GM19397 (cell line): ENCODE measurements around the gene ZDHHC14.
"Not testable (repeated sequence)": the region's sequence is repeated elsewhere in the genome, so short reads cannot be mapped to it uniquely, and the experiment has no call there.

Experiments used
- ATAC-seq: cut with Tn5 transposase; IDR thresholded peaks from one replicate; pipeline ENCODE4 v1.9.1; 2021; ENCODE audit warnings: mild to moderate bottlenecking, moderate library complexity; ENCODE audit not compliant: unreplicated experiment

ZDHHC14 gene

DNA sequence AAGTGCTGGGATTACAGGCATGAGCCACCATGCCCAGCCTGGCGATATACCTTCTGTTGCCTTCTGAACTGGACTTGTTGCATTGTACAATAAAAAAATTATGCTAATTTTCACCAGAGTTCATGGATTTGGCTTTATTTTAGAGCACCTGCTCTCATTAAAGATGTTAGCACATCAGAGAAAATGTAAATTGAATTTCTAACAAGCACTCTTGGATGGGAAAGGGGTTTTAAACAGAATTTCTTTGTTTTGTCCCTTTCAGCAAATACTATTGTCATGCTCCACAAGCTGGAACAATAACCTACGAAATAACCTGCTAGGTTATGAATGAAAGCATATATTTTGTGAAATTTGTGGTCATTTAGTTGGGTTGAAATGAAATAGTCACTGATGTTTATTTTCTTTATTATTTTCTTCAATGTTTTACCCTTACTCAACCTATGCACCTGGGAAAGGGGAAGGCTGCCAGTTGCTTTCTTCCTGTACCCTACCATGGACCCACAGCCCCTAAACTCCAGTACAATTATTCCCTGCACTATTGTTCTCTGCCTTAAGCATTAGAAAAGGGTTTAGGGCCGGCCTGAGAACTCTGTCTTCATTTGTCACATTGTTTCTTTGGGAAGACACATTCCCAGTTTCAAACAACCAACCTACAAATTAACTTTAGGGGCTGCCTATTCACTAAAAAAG is 22.2 kb downstream of the ZDHHC14 start:
- no peak for ATAC-seq

DNA sequence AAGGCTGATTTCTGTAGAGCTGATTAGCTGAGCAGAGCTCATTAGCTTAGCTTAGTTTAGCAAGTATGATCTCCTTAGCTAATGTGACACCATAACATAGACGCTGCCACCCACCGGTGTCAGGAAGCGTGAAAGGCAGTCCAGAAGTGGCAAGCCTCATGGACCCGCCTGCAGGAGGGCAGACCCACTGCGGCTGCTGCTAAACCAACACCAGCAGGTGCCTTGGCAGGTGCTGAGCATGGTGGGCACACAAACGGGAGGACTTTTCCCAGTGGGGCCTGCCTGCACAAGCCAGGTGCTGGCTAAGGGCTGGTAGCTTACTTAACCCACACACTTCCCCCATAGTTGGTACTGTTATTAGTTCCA is 22.7 kb downstream of the ZDHHC14 start:
- no peak for ATAC-seq

DNA sequence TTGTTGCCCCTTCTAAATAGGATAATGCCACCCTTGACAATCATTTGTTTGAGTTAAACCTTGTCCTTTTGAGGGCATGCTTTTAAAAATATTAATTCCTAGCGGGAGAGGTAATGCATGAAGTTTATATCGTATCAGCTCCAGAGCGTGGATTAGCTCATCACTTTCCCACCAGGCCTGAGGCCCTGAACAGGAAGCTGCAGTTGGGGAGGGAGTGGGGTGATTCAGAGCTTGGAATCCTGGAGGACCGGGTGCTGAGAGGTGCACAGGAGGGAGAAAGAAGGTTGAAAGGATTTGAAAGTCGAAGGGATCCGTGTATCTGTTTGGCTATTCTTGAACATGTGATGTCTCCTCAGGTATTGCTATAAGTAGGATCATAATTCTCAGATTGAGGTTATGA is 25.0 kb downstream of the ZDHHC14 start:
- ATAC-seq = no peak

DNA sequence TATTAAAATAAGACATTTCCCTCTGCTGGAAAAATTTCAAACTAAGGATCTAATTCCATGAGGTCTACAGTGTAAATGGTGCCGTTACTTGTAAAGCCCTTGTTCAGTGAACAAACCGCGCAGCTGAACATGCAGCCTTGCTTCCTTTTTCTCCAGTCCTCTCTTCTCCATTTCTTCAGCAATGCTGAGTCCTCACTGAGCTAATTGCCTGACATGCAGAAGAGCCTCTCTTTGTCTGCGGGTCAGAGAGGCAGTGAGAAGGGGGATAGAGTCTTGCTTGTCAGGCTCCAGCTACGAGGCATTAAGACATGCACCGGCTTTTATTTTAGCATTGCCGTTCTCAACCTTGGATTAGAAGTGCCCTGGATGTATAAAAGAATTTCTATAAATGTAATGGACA is 25.7 kb downstream of the ZDHHC14 start:
- no peak for ATAC-seq

DNA sequence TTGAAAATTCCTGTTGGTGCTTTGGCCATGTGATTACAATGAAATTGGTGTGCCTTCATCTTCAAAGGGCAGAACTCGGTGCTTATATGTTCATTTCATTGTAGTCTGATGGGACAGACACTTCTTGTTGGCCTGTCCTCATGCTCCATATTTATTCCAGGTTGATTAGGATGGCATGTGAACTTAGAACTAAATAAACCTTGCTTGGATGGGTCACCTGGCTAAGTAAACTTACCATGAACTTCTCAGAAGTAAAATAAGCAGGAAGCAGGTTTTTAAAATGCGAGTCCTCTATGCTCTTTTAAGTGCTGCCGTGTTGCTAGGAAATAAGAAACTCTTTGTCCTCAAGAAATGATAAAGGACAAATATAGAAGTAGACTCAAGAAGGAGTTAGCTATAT is 26.7 kb downstream of the ZDHHC14 start:
- ATAC-seq = no peak

DNA sequence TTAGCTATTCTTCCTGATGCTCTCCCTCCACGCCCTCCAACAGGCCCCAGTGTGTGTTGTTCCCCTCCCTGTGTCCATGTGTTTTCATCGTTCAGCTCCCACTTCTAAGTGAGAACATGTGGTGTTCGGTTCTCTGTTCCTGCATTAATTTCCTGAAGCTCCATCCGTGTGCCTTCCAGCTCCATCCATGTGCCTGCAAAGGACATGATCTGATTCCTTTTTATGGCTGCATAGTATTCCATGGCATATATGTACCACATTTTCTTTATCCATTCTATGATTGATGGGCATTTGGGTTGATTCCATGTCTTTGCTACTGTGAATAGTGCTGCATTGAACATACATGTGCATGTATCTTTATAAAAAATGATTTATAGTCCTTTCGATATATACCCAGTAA is 27.4 kb downstream of the ZDHHC14 start:
- not testable (repeated sequence) for ATAC-seq

DNA sequence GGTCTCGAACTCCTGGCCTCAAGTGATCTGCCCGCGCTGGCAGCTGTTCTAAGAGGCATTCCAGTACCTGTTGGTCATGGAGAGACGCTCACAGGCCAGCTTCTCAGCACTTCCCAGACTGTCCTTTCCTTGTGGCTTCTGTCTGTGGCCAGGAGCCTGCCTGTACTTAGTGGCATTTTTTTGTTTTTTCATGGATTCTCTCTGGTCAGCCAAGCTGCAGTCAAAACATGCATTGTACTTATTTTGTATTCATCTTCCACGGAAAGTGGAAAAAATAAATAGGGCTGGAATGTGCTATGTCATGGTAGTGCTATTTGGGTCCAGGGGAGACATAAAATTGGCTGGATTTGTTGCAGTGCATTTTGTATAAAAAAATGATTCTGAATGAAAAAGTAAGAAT is 29.1 kb downstream of the ZDHHC14 start:
- no peak for ATAC-seq

DNA sequence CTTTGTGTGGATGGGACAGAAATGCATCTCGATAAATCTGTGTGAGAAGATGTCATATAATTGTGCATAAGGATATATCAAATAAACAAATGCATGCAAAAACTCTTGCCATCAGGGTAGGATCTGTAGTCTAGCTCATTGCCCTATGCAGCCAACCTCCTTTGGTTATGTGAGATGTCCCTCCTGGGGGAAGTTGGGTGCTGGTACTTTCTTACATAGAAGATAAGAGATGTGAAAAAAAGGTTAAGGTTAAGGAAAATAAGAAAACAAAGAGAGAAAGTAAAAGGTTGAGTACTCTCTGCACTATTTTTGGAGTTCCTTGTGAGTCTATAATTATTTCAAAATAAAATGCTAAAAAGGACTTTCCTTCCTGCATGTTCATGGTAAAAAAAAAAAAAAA is 30.4 kb downstream of the ZDHHC14 start:
- ATAC-seq = no peak

DNA sequence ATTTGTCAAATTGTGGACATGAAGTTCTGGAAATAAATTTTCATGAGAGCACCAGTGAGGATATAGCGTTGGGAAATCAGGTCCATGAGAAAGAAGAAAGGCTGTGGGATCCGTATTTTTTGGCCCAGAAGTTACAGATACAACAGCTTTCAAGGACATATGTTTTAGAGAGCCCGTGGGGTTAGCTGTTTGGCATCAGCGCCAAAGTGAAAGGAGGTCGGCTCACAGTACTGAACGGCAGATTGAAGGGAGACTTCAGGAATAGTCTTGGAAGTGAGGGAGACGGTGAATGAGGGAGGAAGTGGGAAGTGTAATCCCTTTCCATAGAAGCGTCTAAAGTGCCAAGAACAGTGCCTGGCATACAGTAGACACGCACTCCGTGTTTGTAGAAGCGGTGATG is 31.8 kb downstream of the ZDHHC14 start:
- no peak for ATAC-seq

DNA sequence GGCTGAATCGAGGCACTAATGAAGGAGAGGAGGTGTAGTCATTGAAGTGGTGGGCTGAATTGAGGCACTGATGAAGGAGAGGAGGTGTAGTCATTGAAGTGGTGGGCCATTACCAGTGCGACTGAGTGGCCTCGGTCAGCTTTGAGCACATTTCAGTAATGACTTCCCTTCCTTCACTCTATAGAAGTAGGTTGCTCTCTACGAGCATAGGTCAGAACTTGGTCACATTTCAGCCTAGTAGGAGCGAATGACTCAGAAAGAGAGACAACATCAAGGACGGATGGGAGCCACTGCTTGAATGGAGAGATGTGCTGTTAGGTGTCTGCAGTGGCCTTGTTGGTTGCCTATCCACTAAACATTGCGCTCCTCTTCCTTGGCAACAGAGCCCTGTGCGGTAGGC is 39.5 kb downstream of the ZDHHC14 start:
- ATAC-seq = no peak

DNA sequence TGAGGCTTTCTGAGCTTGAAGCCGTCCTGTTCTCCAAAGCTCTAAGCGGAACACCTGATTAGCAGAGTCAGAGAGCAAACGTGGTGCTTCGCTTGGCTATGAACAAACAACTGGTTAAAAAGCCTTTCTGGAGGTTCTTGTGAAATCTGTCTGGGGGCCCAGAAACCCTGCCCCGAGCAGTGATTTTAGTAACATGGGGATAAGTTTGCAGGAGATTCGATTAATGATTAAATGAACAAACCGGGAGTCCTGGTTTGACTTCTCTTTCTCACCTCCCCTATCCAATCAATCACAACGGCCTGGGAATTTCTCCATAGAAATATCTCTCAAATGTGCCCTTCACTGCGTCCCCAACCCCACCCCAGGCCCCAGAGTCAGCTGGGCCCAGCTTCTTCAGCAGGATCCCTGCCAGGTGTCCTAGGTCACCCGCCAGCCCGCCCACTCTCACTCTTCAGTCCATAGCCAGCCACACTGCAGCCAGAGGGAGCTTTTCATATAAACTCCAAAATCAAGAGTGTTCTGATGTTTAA is 43.6 kb downstream of the ZDHHC14 start:
- no peak for ATAC-seq

DNA sequence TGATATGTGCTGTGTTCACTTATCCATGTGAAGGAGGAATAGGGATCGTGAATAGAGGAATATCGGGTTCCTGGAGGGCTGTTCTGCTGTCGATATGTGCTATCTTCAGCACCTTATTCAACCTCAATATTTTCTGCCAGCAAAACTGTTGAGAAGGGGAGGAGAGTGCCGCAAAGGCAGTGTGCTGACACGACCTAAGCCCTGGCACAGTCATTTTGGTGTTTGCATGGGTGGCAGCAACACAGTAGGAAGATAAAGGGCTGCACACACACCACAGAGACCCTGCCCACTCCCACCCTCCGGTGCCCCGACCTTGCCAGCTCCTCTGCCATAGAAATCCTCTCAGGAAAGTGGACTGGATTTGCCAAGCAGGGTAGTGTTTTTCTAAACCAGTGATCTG is 47.0 kb downstream of the ZDHHC14 start:
- no peak for ATAC-seq

DNA sequence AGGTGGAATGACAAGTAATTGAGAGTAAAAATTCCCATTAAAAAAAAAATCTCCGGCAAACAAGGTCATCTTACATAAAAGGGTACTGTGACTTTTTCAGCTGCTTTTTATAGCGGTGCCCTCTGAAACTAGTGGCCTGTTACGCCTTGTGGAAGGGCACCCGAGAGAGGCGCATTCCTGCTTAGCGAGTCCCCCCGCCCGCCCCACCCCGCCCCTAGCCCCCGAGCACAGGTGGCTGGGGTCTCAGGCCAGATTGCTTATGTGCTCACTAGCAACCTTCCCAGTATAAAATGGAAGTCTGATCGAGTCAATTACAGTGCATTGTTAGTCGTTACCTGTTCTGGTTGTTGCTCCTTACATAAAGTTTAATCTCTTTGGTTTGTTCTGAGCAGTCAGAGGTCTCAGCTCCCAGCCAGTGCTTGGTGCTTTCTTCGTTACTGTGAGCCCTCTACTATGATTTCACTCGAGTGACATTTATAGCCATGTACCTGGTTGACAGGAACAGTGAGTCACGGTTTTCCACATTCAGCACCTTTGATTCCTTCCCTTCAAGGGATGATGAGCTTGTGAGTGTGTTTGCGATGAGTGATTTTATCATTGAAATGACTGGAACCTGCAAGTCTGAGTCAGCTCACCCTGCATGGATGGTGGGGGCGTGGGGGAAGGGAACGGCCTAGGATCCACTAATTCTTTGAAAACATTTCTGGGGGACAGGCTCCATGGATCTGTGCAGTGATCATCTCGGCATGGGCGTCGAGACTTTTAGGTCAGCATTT is 47.6 kb downstream of the ZDHHC14 start:
- no peak for ATAC-seq

DNA sequence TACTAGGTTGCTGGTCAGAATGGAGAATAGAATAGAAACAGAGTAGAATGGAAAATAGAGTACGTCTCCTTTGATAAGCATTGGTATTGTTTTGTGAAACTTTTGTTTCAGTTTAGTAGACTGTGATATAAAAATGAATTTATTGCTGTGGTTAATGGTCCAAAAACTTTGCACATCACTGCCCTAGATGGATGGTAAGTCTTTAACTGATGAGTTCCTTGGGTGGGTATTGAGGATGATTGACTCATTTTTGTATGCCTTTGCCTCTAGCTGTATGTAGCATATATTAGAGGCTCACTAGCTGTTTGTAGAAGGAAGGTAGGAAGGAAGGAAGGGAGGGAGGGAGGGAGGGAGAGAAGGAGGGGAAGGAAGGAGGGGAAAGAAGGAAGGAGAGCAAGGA is 48.3 kb downstream of the ZDHHC14 start:
- ATAC-seq = no peak

DNA sequence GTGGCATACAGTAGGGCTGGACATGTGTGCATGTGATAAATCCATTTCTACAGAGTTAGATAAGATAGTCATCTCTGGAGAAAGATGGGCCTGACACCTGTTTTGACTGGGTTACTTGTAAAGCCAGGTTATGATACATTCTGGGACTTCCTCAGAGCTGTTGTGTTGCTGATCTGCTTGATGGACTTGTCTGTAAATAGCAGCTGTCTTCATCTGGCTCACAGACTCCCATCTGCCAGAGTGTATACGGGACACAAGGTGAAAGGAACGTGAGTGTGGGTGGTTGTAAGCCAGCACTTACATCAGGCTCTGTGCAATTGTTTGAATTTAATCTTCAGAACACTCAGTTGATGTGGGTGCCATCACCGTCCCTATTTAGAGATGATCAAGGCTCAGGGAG is 49.8 kb downstream of the ZDHHC14 start:
- no peak for ATAC-seq

DNA sequence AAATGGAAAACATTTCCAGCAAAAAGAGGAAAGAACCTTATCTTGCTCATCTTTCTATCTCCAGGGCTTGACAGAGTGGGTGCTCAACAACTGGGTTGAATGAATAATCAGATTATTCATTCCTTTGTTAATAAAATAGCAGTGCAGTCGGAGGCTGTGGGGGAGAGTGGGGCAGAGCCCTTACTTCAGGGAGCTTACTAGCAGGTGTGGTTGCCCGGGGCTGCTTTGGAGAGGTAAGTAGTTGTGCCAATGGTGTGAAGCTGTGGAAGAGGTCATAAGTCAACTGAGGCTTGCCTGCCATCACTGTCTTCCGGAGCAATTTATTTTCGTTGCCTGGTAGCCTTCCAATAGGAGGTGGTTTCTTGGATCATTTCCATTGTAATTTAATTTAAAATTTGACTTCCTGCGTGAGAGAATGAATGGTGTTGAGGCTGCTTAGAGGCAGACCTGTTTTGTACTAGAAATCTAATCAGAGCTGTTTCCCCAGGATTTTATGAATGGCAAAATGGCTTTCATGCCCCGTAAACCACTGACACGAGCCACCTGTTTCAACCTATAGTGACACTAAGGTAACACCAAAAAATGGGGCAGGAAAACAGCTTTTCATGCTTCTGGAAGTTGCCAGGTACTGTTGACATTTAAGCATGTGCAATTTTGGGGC is 51.4 kb downstream of the ZDHHC14 start:
- no peak for ATAC-seq

DNA sequence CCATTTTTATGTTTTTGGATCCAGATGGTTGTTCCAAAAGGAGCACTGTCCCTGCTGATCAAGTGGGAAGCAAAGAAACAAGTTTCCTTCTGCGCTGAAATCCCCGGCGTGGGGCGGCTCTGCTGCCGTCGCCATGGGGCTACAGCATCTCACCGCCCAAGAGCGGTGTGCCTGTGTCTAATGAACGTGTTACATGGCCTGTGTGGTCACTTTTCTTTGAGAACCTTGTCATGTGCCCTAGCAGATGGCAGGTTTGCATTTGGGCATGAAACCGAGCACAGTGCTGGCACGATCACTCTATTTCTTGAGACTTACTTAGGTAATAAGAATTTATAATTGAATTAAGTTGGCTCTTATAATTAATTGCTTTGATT is 51.9 kb downstream of the ZDHHC14 start:
- no peak for ATAC-seq

DNA sequence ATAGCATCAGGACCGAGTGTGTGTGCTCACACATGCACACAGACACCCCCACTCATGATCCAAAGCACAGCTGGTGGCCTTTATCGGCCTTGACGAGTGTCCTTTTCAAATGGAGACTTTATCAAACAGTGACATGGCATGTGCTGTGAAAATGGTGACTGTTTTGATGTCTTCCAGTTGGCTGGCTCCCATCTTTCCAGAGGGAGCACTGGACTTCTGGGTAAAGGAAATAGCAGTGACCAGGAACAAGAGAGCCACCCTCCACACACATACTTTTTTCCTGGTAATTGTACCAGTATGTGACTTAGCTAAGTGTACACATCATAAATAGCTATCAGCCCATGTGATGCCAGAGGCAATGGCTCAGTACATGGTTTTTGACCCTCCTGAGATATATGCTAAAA is 52.7 kb downstream of the ZDHHC14 start:
- no peak for ATAC-seq

DNA sequence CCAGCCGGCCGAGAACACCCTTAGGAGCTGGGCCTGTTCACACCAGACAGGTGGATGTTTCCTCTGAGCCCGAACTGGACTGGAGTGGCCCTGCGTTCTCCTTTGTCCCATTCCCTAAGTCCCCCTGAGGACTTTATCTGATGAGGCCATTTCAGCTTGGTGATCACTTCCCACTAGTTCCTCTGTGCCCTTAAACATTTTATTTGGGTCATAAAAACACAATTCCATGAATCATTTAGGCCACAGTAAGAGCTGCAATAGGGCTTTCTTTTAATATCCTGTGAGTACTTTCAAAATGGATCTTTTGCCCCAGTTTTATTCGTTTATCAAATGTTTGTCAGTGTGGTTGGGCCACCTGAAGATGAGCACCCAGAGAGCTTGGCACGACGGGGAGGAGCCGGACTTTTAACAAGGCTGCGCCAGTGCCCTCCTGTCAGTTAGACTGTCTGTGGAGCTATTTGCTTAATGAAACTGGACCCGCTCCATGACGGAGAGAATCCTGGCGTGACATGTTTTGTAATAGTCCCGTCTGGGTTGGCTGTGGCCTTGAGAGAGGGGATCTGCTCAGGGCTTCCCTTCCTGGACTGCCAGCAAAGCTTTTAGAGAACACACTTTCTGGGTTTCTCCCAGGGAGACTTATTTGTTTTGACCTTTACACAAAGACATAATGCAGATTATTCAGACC is 53.5 kb downstream of the ZDHHC14 start:
- ATAC-seq = no peak

DNA sequence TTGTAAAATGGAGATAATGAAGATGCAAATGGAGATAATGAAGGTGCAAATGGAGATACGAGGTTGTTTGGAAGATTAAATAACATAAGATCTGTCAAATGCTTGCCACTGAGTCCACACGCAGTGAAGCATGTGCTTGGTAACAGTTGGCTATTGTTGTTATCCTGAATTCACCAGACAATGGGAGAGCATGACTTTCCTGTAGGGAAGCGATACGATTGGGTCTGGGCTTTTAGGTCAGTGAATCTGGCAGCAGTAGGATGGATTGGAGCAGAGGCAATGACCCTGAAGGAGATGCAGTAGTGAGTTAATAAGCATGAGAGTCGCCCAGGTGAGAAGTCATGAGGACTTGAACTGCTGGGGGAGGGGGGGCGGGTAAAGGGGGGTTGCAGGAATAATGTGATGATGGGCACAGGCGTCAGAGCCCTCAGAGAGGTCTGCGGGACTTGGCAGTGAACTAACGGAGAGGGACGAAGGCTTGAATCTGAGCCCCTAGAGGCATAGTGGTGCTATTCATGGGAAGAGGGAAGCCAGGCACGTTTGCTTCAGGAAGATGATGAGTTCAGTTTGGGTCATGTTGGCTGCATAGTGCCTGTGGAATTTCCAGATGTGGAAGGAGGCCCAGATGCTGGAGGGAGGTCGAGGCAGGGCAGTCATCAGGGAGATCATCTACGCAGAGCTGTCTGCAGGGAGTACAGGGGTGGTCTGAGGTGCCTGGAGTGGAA is 55.4 kb downstream of the ZDHHC14 start:
- ATAC-seq = no peak

DNA sequence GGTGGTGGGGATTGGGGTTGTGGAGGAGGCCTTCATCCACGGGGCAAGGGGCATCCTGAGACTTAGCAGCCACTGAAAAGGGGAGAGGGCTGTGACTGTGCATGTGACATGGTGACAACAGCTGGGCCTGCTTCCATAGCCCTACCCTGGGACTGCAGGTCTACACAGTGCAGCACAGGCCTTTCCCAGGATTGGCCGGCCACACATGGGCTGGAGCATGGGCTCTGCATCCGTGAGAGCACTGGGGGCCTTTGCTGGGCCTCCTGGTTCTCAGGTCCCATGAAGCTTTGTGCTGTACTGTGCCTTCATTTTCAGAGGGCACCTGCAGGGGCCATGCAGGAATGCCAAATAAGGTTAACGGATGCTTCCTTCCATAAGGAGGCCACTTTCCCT is 56.0 kb downstream of the ZDHHC14 start:
- no peak for ATAC-seq
